ENCODE measurements around the gene CAMSAP3.

- TF ChIP-seq, protein P1, sequence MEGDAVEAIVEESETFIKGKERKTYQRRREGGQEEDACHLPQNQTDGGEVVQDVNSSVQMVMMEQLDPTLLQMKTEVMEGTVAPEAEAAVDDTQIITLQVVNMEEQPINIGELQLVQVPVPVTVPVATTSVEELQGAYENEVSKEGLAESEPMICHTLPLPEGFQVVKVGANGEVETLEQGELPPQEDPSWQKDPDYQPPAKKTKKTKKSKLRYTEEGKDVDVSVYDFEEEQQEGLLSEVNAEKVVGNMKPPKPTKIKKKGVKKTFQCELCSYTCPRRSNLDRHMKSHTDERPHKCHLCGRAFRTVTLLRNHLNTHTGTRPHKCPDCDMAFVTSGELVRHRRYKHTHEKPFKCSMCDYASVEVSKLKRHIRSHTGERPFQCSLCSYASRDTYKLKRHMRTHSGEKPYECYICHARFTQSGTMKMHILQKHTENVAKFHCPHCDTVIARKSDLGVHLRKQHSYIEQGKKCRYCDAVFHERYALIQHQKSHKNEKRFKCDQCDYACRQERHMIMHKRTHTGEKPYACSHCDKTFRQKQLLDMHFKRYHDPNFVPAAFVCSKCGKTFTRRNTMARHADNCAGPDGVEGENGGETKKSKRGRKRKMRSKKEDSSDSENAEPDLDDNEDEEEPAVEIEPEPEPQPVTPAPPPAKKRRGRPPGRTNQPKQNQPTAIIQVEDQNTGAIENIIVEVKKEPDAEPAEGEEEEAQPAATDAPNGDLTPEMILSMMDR (conservative IDR thresholded peaks at IDR 0.05; ENCODE audit: low read depth, low read length): no peak
- TF ChIP-seq EZH2 (IDR thresholded peaks at IDR 0.05; ENCODE audit: low read length, unreplicated experiment): no peak
Observed at GRCh38 chr19:7627166-7627565, 31.5 kb downstream of the CAMSAP3 start.
